ENCODE results near the gene CCND1.

CCND1 gene

GRCh38 chr11:69627551-69627950 is 13.4 kb upstream of the CCND1 start:
- TF ChIP-seq FOXP2 (optimal IDR thresholded peaks at IDR 0.05; ENCODE audit: borderline replicate concordance, extremely low read depth, extremely low read length, insufficient read depth) (no peak), TAF1 (IDR thresholded peaks at IDR 0.05; ENCODE audit: borderline replicate concordance, insufficient read depth, low read length) (no peak), POLR2AphosphoS5 (IDR thresholded peaks at IDR 0.05; ENCODE audit: low read depth, low read length) (no peak), SIN3A (IDR thresholded peaks at IDR 0.05; ENCODE audit: borderline replicate concordance, insufficient read depth, low read length) (no peak), REST (IDR thresholded peaks at IDR 0.05; ENCODE audit: insufficient read depth in 1 of 2, low read depth in 2 of 2, low read length in 2 of 2) (no peak)

GRCh38 chr11:69630017-69630416 is 10.9 kb upstream of the CCND1 start:
- TF ChIP-seq POLR2AphosphoS5 (IDR thresholded peaks at IDR 0.05; ENCODE audit: low read depth, low read length), result no peak
- no peak for TF ChIP-seq SIN3A (IDR thresholded peaks at IDR 0.05; ENCODE audit: borderline replicate concordance, insufficient read depth, low read length)
- TF ChIP-seq FOXP2 (optimal IDR thresholded peaks at IDR 0.05; ENCODE audit: borderline replicate concordance, extremely low read depth, extremely low read length, insufficient read depth), result no peak
- TF ChIP-seq TAF1 (IDR thresholded peaks at IDR 0.05; ENCODE audit: borderline replicate concordance, insufficient read depth, low read length), result no peak
- no peak for TF ChIP-seq REST (IDR thresholded peaks at IDR 0.05; ENCODE audit: insufficient read depth in 1 of 2, low read depth in 2 of 2, low read length in 2 of 2)

- TF ChIP-seq SIN3A (IDR thresholded peaks at IDR 0.05; ENCODE audit: borderline replicate concordance, insufficient read depth, low read length) (no peak), REST (IDR thresholded peaks at IDR 0.05; ENCODE audit: insufficient read depth in 1 of 2, low read depth in 2 of 2, low read length in 2 of 2) (no peak), POLR2AphosphoS5 (IDR thresholded peaks at IDR 0.05; ENCODE audit: low read depth, low read length) (no peak), FOXP2 (optimal IDR thresholded peaks at IDR 0.05; ENCODE audit: borderline replicate concordance, extremely low read depth, extremely low read length, insufficient read depth) (no peak), TAF1 (IDR thresholded peaks at IDR 0.05; ENCODE audit: borderline replicate concordance, insufficient read depth, low read length) (no peak)
Observed at GRCh38 chr11:69630424-69630823, 10.5 kb upstream of the CCND1 start.

GRCh38 chr11:69632900-69633299 is 8.1 kb upstream of the CCND1 start:
- TF ChIP-seq TAF1 (IDR thresholded peaks at IDR 0.05; ENCODE audit: borderline replicate concordance, insufficient read depth, low read length) (no peak), REST (IDR thresholded peaks at IDR 0.05; ENCODE audit: insufficient read depth in 1 of 2, low read depth in 2 of 2, low read length in 2 of 2) (no peak), SIN3A (IDR thresholded peaks at IDR 0.05; ENCODE audit: borderline replicate concordance, insufficient read depth, low read length) (no peak), POLR2AphosphoS5 (IDR thresholded peaks at IDR 0.05; ENCODE audit: low read depth, low read length) (no peak), FOXP2 (optimal IDR thresholded peaks at IDR 0.05; ENCODE audit: borderline replicate concordance, extremely low read depth, extremely low read length, insufficient read depth) (no peak)

- no peak for TF ChIP-seq FOXP2 (optimal IDR thresholded peaks at IDR 0.05; ENCODE audit: borderline replicate concordance, extremely low read depth, extremely low read length, insufficient read depth)
- no peak for TF ChIP-seq REST (IDR thresholded peaks at IDR 0.05; ENCODE audit: insufficient read depth in 1 of 2, low read depth in 2 of 2, low read length in 2 of 2)
- TF ChIP-seq TAF1 (IDR thresholded peaks at IDR 0.05; ENCODE audit: borderline replicate concordance, insufficient read depth, low read length), result no peak
- no peak for TF ChIP-seq SIN3A (IDR thresholded peaks at IDR 0.05; ENCODE audit: borderline replicate concordance, insufficient read depth, low read length)
- no peak for TF ChIP-seq POLR2AphosphoS5 (IDR thresholded peaks at IDR 0.05; ENCODE audit: low read depth, low read length)
Observed at GRCh38 chr11:69634069-69634468, 6.9 kb upstream of the CCND1 start.

Measured in PFSK-1 (cell line).